ENCODE results near the gene MT1B. TPM values are rescaled to one million over a fixed set of nuclear protein-coding genes. Genes with fewer than 3 reads are reported as not detected.

MT1B gene
- total RNA-seq, 1 experiment from 2014 or later, result not detected

GRCh38 chr16:56625140-56625942 is 26.3 kb upstream of the MT1B start, which contains the start of gene MT1E:
Gene MT1E, plus strand, starts transcription at chr16:56625781. Its CDS starts 71 bp downstream, at chr16:56625852.
- peaks cover 12% of the 10 kb centered on the region for H3K79me2 ChIP-seq (ENCODE audit: insufficient read depth, low read length)
- POLR2A ChIA-PET, result interaction anchor here (0.8 to 9.4 kb wide), 20 partner anchors 8 to 306 kb away, joined by 3 to 344 read pairs (median 4); partner anchors contain the start of genes MT1F, MT1X, MT2A and NUDT21
- H3K4me2 ChIP-seq (ENCODE audit: low read length), result peak within 1 kb of the TSS; percentile 88
- peaks cover 12 to 43% of the 10 kb centered on the region in 2 experiments for H3K4me1 ChIP-seq (ENCODE audit: control insufficient read depth in 1 of 2, insufficient read depth in 2 of 2, low read length in 2 of 2)
- H4K20me1 ChIP-seq (ENCODE audit: insufficient read depth), result no peaks in the 10 kb centered on the region
- peak within 1 kb of the TSS; percentile 66 to 72 for H3K4me3 ChIP-seq (replicated peaks in 1 of 2; ENCODE audit: low read depth in 1 of 2, low read length in 2 of 2)
- H3K9me3 ChIP-seq (ENCODE audit: control insufficient read depth in 1 of 2, insufficient read depth in 1 of 2, low read depth in 1 of 2, low read length in 2 of 2), result no peaks in the 10 kb centered on the region
- H3K9me2 ChIP-seq (ENCODE audit: insufficient read depth), result no peaks in the 10 kb centered on the region
- DNase-seq (ENCODE audit: low read depth, low spot score) (peak; percentile 77), ATAC-seq (peak; percentile 86)
- RAD21 ChIA-PET (ENCODE audit: low non-redundant PET in 1 of 2, low total read pairs in 2 of 2, uncharacterized antibody in 2 of 2, unreplicated experiment in 2 of 2), result interaction anchor here (0.7 to 2.7 kb wide), 11 partner anchors 14 to 77 kb away, joined by 3 to 7 read pairs (median 4); partner anchors contain the start of gene MT2A (in 1 of the 2)
- H2AFZ ChIP-seq (ENCODE audit: low read depth, low read length, poor library complexity, severe bottlenecking), result no peak within 1 kb of the TSS
- CTCF ChIA-PET, result interaction anchor here (0.6 to 2.8 kb wide), 6 partner anchors 12 to 78 kb away, joined by 3 to 7 read pairs (median 3); no protein-coding TSS in a partner anchor
- TF ChIP-seq TCF7L2 (IDR thresholded peaks at IDR 0.05; ENCODE audit: borderline replicate concordance, extremely low read depth, insufficient read depth, insufficient read length), result peak; percentile 32
- peak; percentile 57 for TF ChIP-seq SP1 (IDR thresholded peaks at IDR 0.05; ENCODE audit: low read depth)
- TF ChIP-seq YY1 (IDR thresholded peaks at IDR 0.05; ENCODE audit: extremely low read depth, insufficient replicate concordance, low read depth, low read length), result peak; percentile 57
- peak; percentile 100 for TF ChIP-seq POLR2AphosphoS5 (IDR thresholded peaks at IDR 0.05; ENCODE audit: low read depth, low read length)
- TF ChIP-seq, protein P1, sequence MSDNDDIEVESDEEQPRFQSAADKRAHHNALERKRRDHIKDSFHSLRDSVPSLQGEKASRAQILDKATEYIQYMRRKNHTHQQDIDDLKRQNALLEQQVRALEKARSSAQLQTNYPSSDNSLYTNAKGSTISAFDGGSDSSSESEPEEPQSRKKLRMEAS (IDR thresholded peaks at IDR 0.05), result peak; percentile 51; the same call in 1 of the 2 replicates
- TF ChIP-seq EZH2 (IDR thresholded peaks at IDR 0.05), result no peak
- TF ChIP-seq POLR2A (IDR thresholded peaks at IDR 0.05; ENCODE audit: borderline replicate concordance, extremely low read depth, insufficient read depth, insufficient read length), result peak; percentile 98
- peak; percentile 79 for TF ChIP-seq SIN3A (IDR thresholded peaks at IDR 0.05; ENCODE audit: low read depth)
- TF ChIP-seq, protein P2, sequence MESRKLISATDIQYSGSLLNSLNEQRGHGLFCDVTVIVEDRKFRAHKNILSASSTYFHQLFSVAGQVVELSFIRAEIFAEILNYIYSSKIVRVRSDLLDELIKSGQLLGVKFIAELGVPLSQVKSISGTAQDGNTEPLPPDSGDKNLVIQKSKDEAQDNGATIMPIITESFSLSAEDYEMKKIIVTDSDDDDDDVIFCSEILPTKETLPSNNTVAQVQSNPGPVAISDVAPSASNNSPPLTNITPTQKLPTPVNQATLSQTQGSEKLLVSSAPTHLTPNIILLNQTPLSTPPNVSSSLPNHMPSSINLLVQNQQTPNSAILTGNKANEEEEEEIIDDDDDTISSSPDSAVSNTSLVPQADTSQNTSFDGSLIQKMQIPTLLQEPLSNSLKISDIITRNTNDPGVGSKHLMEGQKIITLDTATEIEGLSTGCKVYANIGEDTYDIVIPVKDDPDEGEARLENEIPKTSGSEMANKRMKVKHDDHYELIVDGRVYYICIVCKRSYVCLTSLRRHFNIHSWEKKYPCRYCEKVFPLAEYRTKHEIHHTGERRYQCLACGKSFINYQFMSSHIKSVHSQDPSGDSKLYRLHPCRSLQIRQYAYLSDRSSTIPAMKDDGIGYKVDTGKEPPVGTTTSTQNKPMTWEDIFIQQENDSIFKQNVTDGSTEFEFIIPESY (IDR thresholded peaks at IDR 0.05; ENCODE audit: extremely low read depth, insufficient replicate concordance, low read length), result peak; percentile 13
- no peak for TF ChIP-seq JUND (IDR thresholded peaks at IDR 0.05)
- TF ChIP-seq SRF (IDR thresholded peaks at IDR 0.05; ENCODE audit: low read depth), result no peak
- peak; percentile 54 for TF ChIP-seq ZFX (IDR thresholded peaks at IDR 0.05)
- BruUV-seq (replicated peaks), result TSS peak; percentile 95
- H3K36me3 ChIP-seq (ENCODE audit: control insufficient read depth in 1 of 2, insufficient read depth in 2 of 2, low read length in 2 of 2), result no peaks in the 10 kb centered on the region
- intact Hi-C loops (cut with micrococcal nuclease), result loop anchor here (1.0 to 5.0 kb wide), 2 partner anchors 17 to 57 kb away; partner anchors contain the start of genes MT1X and MT2A
- peak within 1 kb of the TSS; percentile 87 for H3K9ac ChIP-seq (ENCODE audit: low read length)
- H3K27ac ChIP-seq (ENCODE audit: low read depth, low read length), result peak within 1 kb of the TSS; percentile 97
- H3K27me3 ChIP-seq (ENCODE audit: insufficient read depth, low read length), result no peaks in the 10 kb centered on the region
